ENCODE results near the gene SLC13A5.

The SLC13A5 gene

DNA sequence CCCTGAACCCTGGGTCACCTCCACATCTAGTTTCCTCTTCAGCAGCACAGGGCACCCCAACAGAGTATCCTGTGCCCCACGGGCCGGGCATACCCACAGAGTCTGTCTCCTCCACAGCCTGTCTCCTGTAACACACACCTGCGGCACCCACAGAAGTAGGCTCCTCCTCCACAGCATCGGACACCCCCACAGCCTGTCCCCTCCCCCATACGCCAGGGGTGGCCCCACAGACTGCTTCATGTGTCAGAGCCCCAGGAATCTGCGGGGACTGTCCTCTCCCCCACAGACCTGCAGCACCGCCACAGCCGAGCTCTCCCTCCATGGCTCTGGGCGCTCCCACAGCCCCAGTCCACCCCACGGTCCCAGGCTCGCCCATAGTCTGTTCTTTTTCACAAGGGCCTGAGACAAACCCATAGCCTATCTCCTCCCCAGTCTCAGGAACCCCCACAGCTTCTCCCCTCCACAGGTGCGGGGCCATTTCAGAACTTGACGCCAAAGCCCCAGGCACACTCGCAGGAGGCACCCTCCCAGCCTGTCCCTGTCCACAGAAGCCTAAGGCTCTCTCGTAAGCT is 74.1 kb downstream of the SLC13A5 start:
- DNase-seq (ENCODE audit: low read depth in 2 of 2), result no peak

- no peak for DNase-seq (ENCODE audit: low read depth in 2 of 2)
Observed at GRCh38 chr17:6638046-6638908, 74.9 kb downstream of the SLC13A5 start.

DNA sequence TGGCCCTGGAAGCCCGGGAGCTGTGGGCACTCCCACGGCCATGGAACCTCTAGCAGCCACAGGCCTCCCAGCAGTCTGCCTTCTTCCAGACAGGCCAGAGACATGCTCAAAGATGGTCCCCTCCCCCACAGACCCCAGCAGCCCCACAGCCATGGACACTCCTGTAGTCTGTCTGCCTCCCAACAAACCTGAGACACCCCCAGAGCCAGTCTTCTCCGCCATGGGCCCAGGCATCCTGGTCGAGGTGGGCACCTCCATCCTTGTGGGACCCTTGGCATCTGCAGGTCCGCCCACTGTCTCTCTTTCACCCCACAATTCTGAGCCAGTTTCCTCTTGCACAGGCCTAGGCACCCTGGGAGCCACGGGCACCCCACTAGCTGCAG is 75.7 kb downstream of the SLC13A5 start:
- DNase-seq (ENCODE audit: low read depth in 2 of 2), result no peak

- DNase-seq (ENCODE audit: low read depth in 2 of 2), result no peak
Observed at GRCh38 chr17:6636616-6637457, 76.3 kb downstream of the SLC13A5 start.

DNA sequence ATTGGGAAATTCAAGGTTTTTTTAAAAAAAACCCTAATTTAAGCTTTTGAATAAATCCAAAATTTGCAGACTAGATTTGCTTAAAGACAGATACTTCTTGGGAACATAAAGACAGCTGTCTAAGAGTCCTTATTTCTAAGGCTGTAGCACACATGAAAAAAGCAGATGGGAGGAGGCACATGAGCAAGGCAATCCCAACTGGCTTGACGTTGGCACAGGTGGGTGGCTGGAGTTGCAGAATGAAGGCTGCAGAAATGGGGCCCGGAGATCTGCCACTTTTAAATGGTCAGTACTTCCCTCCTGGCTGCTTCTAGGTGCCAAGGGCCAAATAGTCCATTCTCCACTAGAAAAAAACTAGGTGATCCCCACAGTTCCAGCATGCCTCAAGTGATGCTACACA is 77.1 kb downstream of the SLC13A5 start:
- no peak for DNase-seq (ENCODE audit: low read depth in 2 of 2)
